ENCODE results near the gene MOK. TPM values are rescaled to one million over a fixed set of nuclear protein-coding genes. Genes with fewer than 3 reads are reported as not detected.
"Not testable (repeated sequence)": the region's sequence is repeated elsewhere in the genome, so short reads cannot be mapped to it uniquely, and the experiment has no call there.

MOK gene
- total RNA-seq, 4 donors from 2014 or later, result 1.0 to 23.0 (median 11.9) TPM

- H3K9me3 ChIP-seq, result no peaks in the 10 kb centered on the region
- H3K4me3 ChIP-seq, result peak overlapping the region; percentile 33 to 44
- no peaks in the 10 kb centered on the region for H3K27me3 ChIP-seq
- H3K4me1 ChIP-seq, result peaks cover 0 to 4% of the 10 kb centered on the region in 2 donors
- H3K36me3 ChIP-seq, result no peaks in the 10 kb centered on the region
- TF ChIP-seq POLR2A (IDR thresholded peaks at IDR 0.05) (no peak), CTCF (IDR thresholded peaks at IDR 0.05) (peak; percentile 93 to 96 (median 94))
- peak; percentile 84 to 86 for DNase-seq
- peak overlapping the region; percentile 37 to 56 for H3K27ac ChIP-seq
- intact Hi-C loops (cut with DNase I; ENCODE audit: low total_unique reads), result loop anchor here (10.0 kb wide), 1 partner anchor 80 kb away; no protein-coding TSS in a partner anchor
Observed at GRCh38 chr14:102314242-102315011, 9.5 kb upstream of the MOK start.

- intact Hi-C loops (cut with DNase I; ENCODE audit: low total_unique reads), result no loop called here
- H3K36me3 ChIP-seq, result no peaks in the 10 kb centered on the region
- no peak overlapping the region for H3K4me3 ChIP-seq
- no peaks in the 10 kb centered on the region for H3K4me1 ChIP-seq
- H3K27me3 ChIP-seq, result no peaks in the 10 kb centered on the region
- no peak overlapping the region for H3K27ac ChIP-seq
- H3K9me3 ChIP-seq, result no peaks in the 10 kb centered on the region
- DNase-seq, result no peak
- no peak for TF ChIP-seq POLR2A (IDR thresholded peaks at IDR 0.05)
- TF ChIP-seq CTCF (IDR thresholded peaks at IDR 0.05), result no peak
Observed at GRCh38 chr14:102303664-102304063, 1.3 kb downstream of the MOK start.

- DNase-seq; H3K27ac ChIP-seq; H3K36me3 ChIP-seq; H3K4me3 ChIP-seq; H3K4me1 ChIP-seq; intact Hi-C loops (cut with DNase I; ENCODE audit: low total_unique reads); H3K27me3 ChIP-seq; H3K9me3 ChIP-seq: not testable (repeated sequence)
Observed at GRCh38 chr14:102298303-102299070, 6.5 kb downstream of the MOK start.

- TF ChIP-seq CTCF (IDR thresholded peaks at IDR 0.05) (no peak), POLR2A (IDR thresholded peaks at IDR 0.05) (no peak)
- H3K4me1 ChIP-seq, result no peaks in the 10 kb centered on the region
- no peak overlapping the region for H3K27ac ChIP-seq
- intact Hi-C loops (cut with DNase I; ENCODE audit: low total_unique reads), result no loop called here
- no peaks in the 10 kb centered on the region for H3K36me3 ChIP-seq
- no peak for DNase-seq
- no peak overlapping the region for H3K4me3 ChIP-seq
- no peaks in the 10 kb centered on the region for H3K27me3 ChIP-seq
- H3K9me3 ChIP-seq, result no peaks in the 10 kb centered on the region
Observed at GRCh38 chr14:102297436-102298170, 7.4 kb downstream of the MOK start.

- no peaks in the 10 kb centered on the region for H3K4me1 ChIP-seq
- H3K36me3 ChIP-seq, result no peaks in the 10 kb centered on the region
- H3K4me3 ChIP-seq, result no peak overlapping the region
- H3K27me3 ChIP-seq, result no peaks in the 10 kb centered on the region
- DNase-seq, result no peak
- peak overlapping the region in 1 of 2 donors; percentile 8 for H3K27ac ChIP-seq
- TF ChIP-seq CTCF (IDR thresholded peaks at IDR 0.05), result peak in 1 of 4 experiments; percentile 29
- no peak for TF ChIP-seq POLR2A (IDR thresholded peaks at IDR 0.05)
- intact Hi-C loops (cut with DNase I; ENCODE audit: low total_unique reads), result no loop called here
- no peaks in the 10 kb centered on the region for H3K9me3 ChIP-seq
Observed at GRCh38 chr14:102295270-102295669, 9.7 kb downstream of the MOK start.

Measured in uterus (tissue), 4 donors.